GM23248 (cell line): ENCODE measurements around the gene OSCAR.

Experiments used
- EZH2 ChIP-seq: fragments of 200-600 bp; sonication (generic); IDR thresholded peaks from 2 replicates; pipeline ENCODE4 v1.6.1; 2018; ENCODE audit warnings: antibody characterized with exemption, mild to moderate bottlenecking; ENCODE audit not compliant: insufficient read depth, poor library complexity, severe bottlenecking
- EZH2phosphoT487 ChIP-seq: fragments of 200-600 bp; sonication (generic); IDR thresholded peaks from 2 replicates; pipeline ENCODE4 v1.6.1; 2018; ENCODE audit warnings: antibody characterized with exemption, moderate library complexity, mild to moderate bottlenecking, low read depth; ENCODE audit not compliant: insufficient read depth

GRCh38 chr19:54096617-54097106, 3.9 kb downstream of the OSCAR start:
- TF ChIP-seq EZH2 (no peak), EZH2phosphoT487 (no peak)
